Measurements from ENCODE around the gene KRCC1. TPM values are rescaled to one million over a fixed set of nuclear protein-coding genes. Genes with fewer than 3 reads are reported as not detected.
"Not testable (repeated sequence)": the region's sequence is repeated elsewhere in the genome, so short reads cannot be mapped to it uniquely, and the experiment has no call there.

KRCC1 gene
- total RNA-seq, 6 donors from 2014 or later: 7.4 to 36.7 (median 18.3) TPM

DNA sequence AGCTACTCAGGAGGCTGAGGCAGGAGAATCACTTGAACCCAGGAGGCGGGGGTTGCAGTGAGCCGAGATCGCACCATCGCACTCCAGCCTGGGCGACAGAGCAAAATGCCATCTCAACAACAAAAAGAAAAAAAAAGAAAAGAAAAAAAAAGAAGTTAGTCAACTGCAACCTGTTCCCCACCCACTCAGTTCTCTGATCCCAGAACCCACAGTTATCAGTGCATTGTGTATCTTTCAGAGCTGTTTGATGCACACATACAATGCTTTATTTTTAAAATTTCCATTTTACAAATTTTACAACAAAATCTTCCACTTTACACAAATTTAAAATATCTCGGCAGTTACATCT, 53.2 kb downstream of the KRCC1 start:
- WGBS, 2 donors: 92% methylated on average over 6 of the region's 6 CpGs
- peaks cover 0 to 3% (median 0%) of the 10 kb centered on the region in 4 donors for H3K4me1 ChIP-seq

GRCh38 chr2:88000474-88000873, 55.1 kb downstream of the KRCC1 start:
- H3K27ac ChIP-seq; H3K4me3 ChIP-seq; H3K9me3 ChIP-seq; H3K4me1 ChIP-seq; DNase-seq; H3K27me3 ChIP-seq; ATAC-seq (ENCODE audit: low FRiP score in 2 of 2); H3K36me3 ChIP-seq: not testable (repeated sequence)
- 55 to 58% methylated on average over 3 of the region's 3 CpGs for WGBS, 2 donors

More for the DNA sequence above, 53.2 kb downstream of the KRCC1 start:
- Histone ChIP-seq H3K4me3 (no peak overlapping the region), H3K9me3 (no peaks in the 10 kb centered on the region), H3K36me3 (no peaks in the 10 kb centered on the region), H3K27me3 (no peaks in the 10 kb centered on the region), H3K27ac (no peak overlapping the region)
- TF ChIP-seq POLR2A (IDR thresholded peaks at IDR 0.05): no peak
- TF ChIP-seq POLR2AphosphoS5 (IDR thresholded peaks at IDR 0.05): no peak
- no peak for TF ChIP-seq CTCF (IDR thresholded peaks at IDR 0.05)
- no peak for TF ChIP-seq EP300 (IDR thresholded peaks at IDR 0.05)
- ATAC-seq (ENCODE audit: low FRiP score in 2 of 2) (no peak), DNase-seq (no peak)

- Histone ChIP-seq H3K27ac (peak overlapping the region in 1 of 4 donors; percentile 16), H3K4me3 (no peak overlapping the region), H3K9me3 (no peaks in the 10 kb centered on the region), H3K27me3 (no peaks in the 10 kb centered on the region), H3K4me1 (no peaks in the 10 kb centered on the region), H3K36me3 (no peaks in the 10 kb centered on the region)
- DNase-seq (no peak), ATAC-seq (ENCODE audit: low FRiP score in 2 of 2) (no peak)
- TF ChIP-seq CTCF (IDR thresholded peaks at IDR 0.05) (no peak), EP300 (IDR thresholded peaks at IDR 0.05) (no peak), POLR2A (IDR thresholded peaks at IDR 0.05) (no peak), POLR2AphosphoS5 (IDR thresholded peaks at IDR 0.05) (no peak)
- WGBS, 2 donors: 64 to 73% methylated on average over 6 of the region's 6 CpGs
These were observed 59.0 kb downstream of the KRCC1 start for GRCh38 chr2:87996570-87996969.

- Histone ChIP-seq H3K27me3 (no peaks in the 10 kb centered on the region), H3K36me3 (no peaks in the 10 kb centered on the region), H3K27ac (no peak overlapping the region), H3K4me3 (no peak overlapping the region), H3K4me1 (no peaks in the 10 kb centered on the region), H3K9me3 (no peaks in the 10 kb centered on the region)
- no peak for DNase-seq
- WGBS, 2 donors: 53 to 83% methylated on average over 1 of the region's 1 CpG
- no peak for TF ChIP-seq POLR2AphosphoS5 (IDR thresholded peaks at IDR 0.05)
- no peak for ATAC-seq (ENCODE audit: low FRiP score in 2 of 2)
These were observed 59.8 kb downstream of the KRCC1 start for GRCh38 chr2:87995756-87996155.

DNA sequence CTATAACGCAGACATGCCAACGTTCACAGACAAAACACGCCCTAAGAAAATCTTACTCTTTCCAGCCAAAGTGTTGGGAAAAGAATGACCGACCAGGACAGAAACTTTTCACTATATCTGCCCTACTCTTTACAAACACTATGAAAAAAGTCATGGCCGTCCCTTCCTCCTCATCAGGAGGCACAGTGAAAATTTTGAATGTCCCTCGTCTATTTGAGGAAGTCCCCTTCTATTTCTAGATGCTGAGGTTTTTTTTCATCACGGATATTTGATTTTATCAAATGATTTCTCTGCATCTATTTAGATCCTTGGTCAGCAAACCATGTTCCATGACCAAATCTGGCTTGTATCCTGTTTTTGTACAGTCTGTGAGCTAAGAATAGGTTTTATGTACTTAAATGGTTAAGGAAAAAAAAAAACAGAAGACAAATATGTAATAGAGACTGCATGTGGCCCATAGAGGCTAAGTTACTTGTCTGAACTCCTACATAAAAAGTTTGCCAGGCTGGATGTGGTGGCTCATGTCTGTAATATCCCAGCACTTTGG, 61.2 kb downstream of the KRCC1 start:
- DNase-seq: not testable (repeated sequence)

DNA sequence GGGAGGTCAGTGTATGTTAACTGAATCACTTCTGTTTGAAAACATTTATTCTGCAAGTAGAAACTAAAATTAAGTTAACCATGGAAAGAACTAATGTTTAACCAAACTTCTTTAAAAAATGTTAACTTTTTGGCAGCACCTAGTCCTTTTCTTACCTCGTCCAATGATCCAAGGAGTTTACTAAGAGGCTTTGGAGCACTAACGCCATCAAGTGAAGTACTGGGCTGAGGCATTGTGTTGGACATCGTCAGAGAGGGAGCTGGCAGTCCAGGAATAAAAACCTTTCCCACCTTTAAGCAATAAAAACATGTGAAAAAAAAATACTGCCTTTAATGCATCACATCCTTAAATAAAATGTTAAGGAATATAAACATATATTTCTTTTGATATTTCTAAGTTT, 63.0 kb downstream of the KRCC1 start:
- not testable (repeated sequence) for H3K4me1 ChIP-seq; ATAC-seq (ENCODE audit: low FRiP score in 2 of 2); H3K9me3 ChIP-seq; H3K4me3 ChIP-seq; DNase-seq; H3K27me3 ChIP-seq; H3K36me3 ChIP-seq; H3K27ac ChIP-seq
- WGBS, 2 donors: 40% methylated on average over 1 of the region's 3 CpGs; no CpG with 5 or more reads in 1 of the 2 donors

More for the DNA sequence above, 61.2 kb downstream of the KRCC1 start:
- WGBS, 2 donors: 68 to 77% methylated on average over 7 of the region's 7 CpGs
- not testable (repeated sequence) for H3K9me3 ChIP-seq; H3K36me3 ChIP-seq; H3K4me3 ChIP-seq; ATAC-seq (ENCODE audit: low FRiP score in 2 of 2); H3K27ac ChIP-seq; H3K4me1 ChIP-seq; H3K27me3 ChIP-seq

- not testable (repeated sequence) for H3K27me3 ChIP-seq; H3K4me3 ChIP-seq; H3K36me3 ChIP-seq; H3K27ac ChIP-seq; ATAC-seq (ENCODE audit: low FRiP score in 2 of 2); H3K9me3 ChIP-seq; H3K4me1 ChIP-seq; DNase-seq
- no CpG with 5 or more reads among the region's 1 CpG for WGBS, 2 donors
These were observed 68.1 kb downstream of the KRCC1 start for GRCh38 chr2:87987473-87987872.

- 77% methylated on average over 5 of the region's 5 CpGs; no CpG with 5 or more reads in 1 of the 2 donors for WGBS, 2 donors
- not testable (repeated sequence) for DNase-seq; ATAC-seq (ENCODE audit: low FRiP score in 2 of 2); H3K27ac ChIP-seq; H3K9me3 ChIP-seq; H3K27me3 ChIP-seq; H3K36me3 ChIP-seq; H3K4me3 ChIP-seq; H3K4me1 ChIP-seq
These were observed 69.7 kb downstream of the KRCC1 start for GRCh38 chr2:87985902-87986301.

- not testable (repeated sequence) for ATAC-seq (ENCODE audit: low FRiP score in 2 of 2); H3K27me3 ChIP-seq; H3K4me1 ChIP-seq; H3K36me3 ChIP-seq; H3K27ac ChIP-seq; H3K9me3 ChIP-seq; DNase-seq; H3K4me3 ChIP-seq
- WGBS, 2 donors: no CpG with 5 or more reads among the region's 3 CpGs
These were observed 74.4 kb downstream of the KRCC1 start for GRCh38 chr2:87981182-87981581.
